Gastrocnemius medialis (tissue), 4 donors: ENCODE results near the gene WNT3A. TPM values are rescaled to one million over a fixed set of nuclear protein-coding genes. Genes with fewer than 3 reads are reported as not detected.
"Not testable (repeated sequence)": the region's sequence is repeated elsewhere in the genome, so short reads cannot be mapped to it uniquely, and the experiment has no call there.

Source experiments
- ATAC-seq, 2 donors: fragments of 150-250 bp; one replicate each; pipeline ENCODE4 v1.9.1; 2016
- DNase-seq, 2 donors: peaks; one replicate each; pipeline ENCODE4 v3.0.0-alpha.2; 2019
- H3K27ac ChIP-seq, 4 donors: fragments of 200-600 bp; sonication (generic); 1 replicate in 1 of 4; 2 replicates in 3 of 4; pipeline ENCODE4 v1.5.1; 2016 to 2018; ENCODE audit warnings: mild to moderate bottlenecking in 2 of 4, moderate library complexity in 1 of 4
- H3K27me3 ChIP-seq, 3 donors: fragments of 200-600 bp; sonication (generic) in 2 of 3; 1 replicate in 1 of 3; 2 replicates in 2 of 3; pipeline versions ENCODE4 v1.5.1 to v1.6.0; 2016 to 2019; ENCODE audit warnings: mild to moderate bottlenecking in 1 of 3, moderate library complexity in 1 of 3
- H3K36me3 ChIP-seq, 2 donors: fragments of 200-600 bp; sonication (generic) in 1 of 2; one replicate each; pipeline ENCODE4 v1.5.1; 2017 to 2018
- H3K4me1 ChIP-seq, 2 donors: fragments of 200-600 bp; sonication (generic) in 1 of 2; one replicate each; pipeline ENCODE4 v1.5.1; 2016 to 2017; ENCODE audit warnings: mild to moderate bottlenecking in 2 of 2
- H3K4me3 ChIP-seq, 4 donors: fragments of 200-600 bp; sonication (generic) in 3 of 4; 1 replicate in 1 of 4; 2 replicates in 3 of 4; pipeline ENCODE4 v1.5.1; 2016 to 2019; ENCODE audit warnings: mild to moderate bottlenecking in 2 of 4
- H3K9me3 ChIP-seq, 3 donors: fragments of 200-600 bp; sonication (generic) in 2 of 3; 1 replicate in 1 of 3; 2 replicates in 2 of 3; pipeline ENCODE4 v1.5.1; 2016 to 2019
- POLR2A ChIP-seq, 2 donors: fragments of 450-650 bp; IDR thresholded peaks; one replicate each; pipeline ENCODE4 v1.6.1; 2017; ENCODE audit warnings: antibody characterized with exemption in 2 of 2, mild to moderate bottlenecking in 2 of 2, moderate library complexity in 2 of 2
- in situ Hi-C, 4 donors: fragments of 200-750 bp; cut with MboI; loops; one replicate each; pipeline versions ENCODE4 v1.15.0 to v1.8.0; 2017; ENCODE audit warnings: low sequenced_read_pairs in 4 of 4
- intact Hi-C: fragments of 100-400 bp; cut with DNase I; formaldehyde crosslinking; loops from one replicate; pipeline ENCODE4 v1.15.1; 2023; ENCODE audit warnings: low total_unique reads
- total RNA-seq, 4 donors: library from RNA; depleted of rRNA; stranded (reverse); fragments of >200 nt; gene quantifications; one replicate each; pipeline versions ENCODE4 v1.1.0 to v1.2.3, GENCODE V29; 2016
- TF ChIP-seq, protein P1 (sequence below), 5 experiments: fragments of 450-650 bp in 3 of 5; fragments of 200-600 bp in 2 of 5; sonication (generic) in 2 of 5; IDR thresholded peaks in 4 of 5; conservative IDR thresholded peaks in 1 of 5; 1 replicate in 4 of 5; 2 replicates in 1 of 5; pipeline ENCODE4 v1.5.1; 2016 to 2019; ENCODE audit warnings: antibody characterized with exemption in 5 of 5, mild to moderate bottlenecking in 3 of 5, moderate library complexity in 3 of 5

WNT3A gene, protein sequence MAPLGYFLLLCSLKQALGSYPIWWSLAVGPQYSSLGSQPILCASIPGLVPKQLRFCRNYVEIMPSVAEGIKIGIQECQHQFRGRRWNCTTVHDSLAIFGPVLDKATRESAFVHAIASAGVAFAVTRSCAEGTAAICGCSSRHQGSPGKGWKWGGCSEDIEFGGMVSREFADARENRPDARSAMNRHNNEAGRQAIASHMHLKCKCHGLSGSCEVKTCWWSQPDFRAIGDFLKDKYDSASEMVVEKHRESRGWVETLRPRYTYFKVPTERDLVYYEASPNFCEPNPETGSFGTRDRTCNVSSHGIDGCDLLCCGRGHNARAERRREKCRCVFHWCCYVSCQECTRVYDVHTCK
- total RNA-seq = not detected

DNA sequence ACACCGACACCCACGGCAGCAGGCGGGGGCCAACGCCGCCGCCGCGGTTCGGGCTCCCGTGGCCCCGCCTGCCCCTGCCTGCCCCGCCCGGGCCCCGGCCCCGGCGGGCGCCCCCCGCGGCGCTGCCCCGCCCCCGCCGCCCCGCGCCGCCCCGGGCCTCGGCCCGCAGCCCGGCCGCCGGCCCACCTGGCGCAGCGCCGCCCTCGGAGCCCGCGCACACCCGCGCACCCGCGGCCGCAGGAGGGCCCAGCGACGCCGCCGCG lies at the start of gene WNT3A:
Gene WNT3A, plus strand, starts transcription at position 213 of the 263 bp plus-strand sequence. CDS start 131 bp downstream, outside the sequence.
- no peak within 1 kb of the TSS for H3K27ac ChIP-seq
- no peak for ATAC-seq
- H3K9me3 ChIP-seq = no peaks in the 10 kb centered on the region
- TF ChIP-seq, protein P1, sequence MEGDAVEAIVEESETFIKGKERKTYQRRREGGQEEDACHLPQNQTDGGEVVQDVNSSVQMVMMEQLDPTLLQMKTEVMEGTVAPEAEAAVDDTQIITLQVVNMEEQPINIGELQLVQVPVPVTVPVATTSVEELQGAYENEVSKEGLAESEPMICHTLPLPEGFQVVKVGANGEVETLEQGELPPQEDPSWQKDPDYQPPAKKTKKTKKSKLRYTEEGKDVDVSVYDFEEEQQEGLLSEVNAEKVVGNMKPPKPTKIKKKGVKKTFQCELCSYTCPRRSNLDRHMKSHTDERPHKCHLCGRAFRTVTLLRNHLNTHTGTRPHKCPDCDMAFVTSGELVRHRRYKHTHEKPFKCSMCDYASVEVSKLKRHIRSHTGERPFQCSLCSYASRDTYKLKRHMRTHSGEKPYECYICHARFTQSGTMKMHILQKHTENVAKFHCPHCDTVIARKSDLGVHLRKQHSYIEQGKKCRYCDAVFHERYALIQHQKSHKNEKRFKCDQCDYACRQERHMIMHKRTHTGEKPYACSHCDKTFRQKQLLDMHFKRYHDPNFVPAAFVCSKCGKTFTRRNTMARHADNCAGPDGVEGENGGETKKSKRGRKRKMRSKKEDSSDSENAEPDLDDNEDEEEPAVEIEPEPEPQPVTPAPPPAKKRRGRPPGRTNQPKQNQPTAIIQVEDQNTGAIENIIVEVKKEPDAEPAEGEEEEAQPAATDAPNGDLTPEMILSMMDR (IDR thresholded peaks at IDR 0.05 in 4 of 5, conservative IDR thresholded peaks at IDR 0.05 in 1 of 5) = no peak
- no peak for TF ChIP-seq POLR2A (IDR thresholded peaks at IDR 0.05)
- H3K4me3 ChIP-seq = no peak within 1 kb of the TSS
- in situ Hi-C loops = no loop called here
- H3K36me3 ChIP-seq = no peaks in the 10 kb centered on the region
- no peaks in the 10 kb centered on the region for H3K4me1 ChIP-seq
- peaks cover 53 to 57% (median 55%) of the 10 kb centered on the region in 3 donors for H3K27me3 ChIP-seq
- intact Hi-C loops = loop anchor here (10.0 kb wide), 1 partner anchor 68 kb away; no protein-coding TSS in a partner anchor
- no peak for DNase-seq

DNA sequence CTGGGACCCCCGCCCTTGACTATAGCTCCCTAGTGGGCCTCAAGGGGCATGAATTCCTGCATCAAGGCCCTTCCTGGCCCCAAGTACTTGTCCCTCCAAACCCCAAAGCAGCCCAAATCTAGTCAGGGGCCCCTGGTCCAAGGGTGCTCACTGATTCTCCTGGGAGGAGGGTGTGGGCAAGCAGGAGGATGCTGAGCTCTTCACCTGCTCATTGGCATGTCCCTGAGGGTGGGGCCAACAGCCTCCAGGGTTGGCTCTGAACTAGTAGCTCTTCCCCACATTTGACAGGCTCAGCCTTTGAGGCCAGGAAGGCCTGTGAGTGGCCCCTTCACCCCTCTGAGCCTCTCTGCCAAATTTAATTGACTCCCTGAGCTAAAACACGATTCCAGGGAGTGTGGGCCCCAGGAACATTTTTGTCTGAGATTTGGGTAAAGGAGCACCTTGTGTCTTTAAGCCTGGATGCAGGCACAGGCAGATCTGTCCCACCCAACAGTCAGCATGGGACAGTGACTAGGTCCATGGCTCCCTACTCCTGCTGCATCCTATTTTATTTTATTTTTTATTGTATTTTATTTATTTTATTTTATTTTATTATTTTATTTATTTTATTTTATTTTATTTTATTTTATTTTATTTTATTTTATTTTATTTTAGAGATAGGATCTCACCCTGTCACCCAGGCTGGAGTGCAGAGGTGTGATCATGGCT lies 48.0 kb upstream of the WNT3A start:
- H3K9me3 ChIP-seq = peaks cover 0 to 8% (median 0%) of the 10 kb centered on the region in 3 donors
- H3K27ac ChIP-seq = no peak overlapping the region
- TF ChIP-seq POLR2A (IDR thresholded peaks at IDR 0.05) = no peak
- TF ChIP-seq, protein P1 (IDR thresholded peaks at IDR 0.05 in 4 of 5, conservative IDR thresholded peaks at IDR 0.05 in 1 of 5) = no peak
- no peak overlapping the region for H3K4me3 ChIP-seq
- in situ Hi-C loops (loop anchor here (5.0 to 25.0 kb wide), 5 partner anchors 184 to 476 kb away; no protein-coding TSS in a partner anchor), intact Hi-C loops (no loop called here)
- no peaks in the 10 kb centered on the region for H3K4me1 ChIP-seq
- ATAC-seq = no peak
- H3K36me3 ChIP-seq = no peaks in the 10 kb centered on the region
- H3K27me3 ChIP-seq = peaks cover 0 to 13% (median 9%) of the 10 kb centered on the region in 3 donors
- no peak for DNase-seq

DNA sequence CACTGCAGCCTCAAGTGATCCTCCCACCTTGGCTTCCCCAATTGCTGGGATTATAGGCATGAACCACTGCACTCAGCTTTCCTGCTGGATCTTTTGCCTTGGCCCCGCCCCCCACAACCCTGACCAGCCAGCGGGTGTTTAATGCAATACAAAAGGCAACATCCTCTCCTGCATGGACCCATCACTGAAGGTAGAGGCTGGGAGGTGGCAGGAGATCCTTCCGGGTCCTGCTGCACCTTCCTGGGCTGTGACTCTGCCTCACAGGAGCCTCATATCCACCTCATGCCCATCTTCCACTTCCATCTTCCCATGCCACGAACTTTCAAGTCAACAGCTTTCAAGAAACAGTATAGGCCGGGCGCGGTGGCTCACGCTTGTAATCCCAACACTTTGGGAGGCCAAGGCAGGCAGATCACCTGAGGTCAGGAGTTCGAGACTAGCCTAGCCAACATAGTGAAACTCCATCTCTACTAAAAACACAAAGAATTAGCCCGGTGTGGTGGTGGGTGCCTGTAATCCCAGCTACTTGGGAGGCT lies 47.4 kb upstream of the WNT3A start:
- no peak overlapping the region for H3K27ac ChIP-seq
- no peaks in the 10 kb centered on the region for H3K36me3 ChIP-seq
- ATAC-seq (no peak), DNase-seq (no peak)
- TF ChIP-seq, protein P1 (IDR thresholded peaks at IDR 0.05 in 4 of 5, conservative IDR thresholded peaks at IDR 0.05 in 1 of 5) = no peak
- TF ChIP-seq POLR2A (IDR thresholded peaks at IDR 0.05) = no peak
- H3K9me3 ChIP-seq = peaks cover 0 to 8% (median 0%) of the 10 kb centered on the region in 3 donors
- peaks cover 0 to 13% (median 9%) of the 10 kb centered on the region in 3 donors for H3K27me3 ChIP-seq
- no peak overlapping the region for H3K4me3 ChIP-seq
- intact Hi-C loops = no loop called here
- in situ Hi-C loops = loop anchor here (5.0 to 25.0 kb wide), 5 partner anchors 185 to 477 kb away; no protein-coding TSS in a partner anchor
- no peaks in the 10 kb centered on the region for H3K4me1 ChIP-seq

DNA sequence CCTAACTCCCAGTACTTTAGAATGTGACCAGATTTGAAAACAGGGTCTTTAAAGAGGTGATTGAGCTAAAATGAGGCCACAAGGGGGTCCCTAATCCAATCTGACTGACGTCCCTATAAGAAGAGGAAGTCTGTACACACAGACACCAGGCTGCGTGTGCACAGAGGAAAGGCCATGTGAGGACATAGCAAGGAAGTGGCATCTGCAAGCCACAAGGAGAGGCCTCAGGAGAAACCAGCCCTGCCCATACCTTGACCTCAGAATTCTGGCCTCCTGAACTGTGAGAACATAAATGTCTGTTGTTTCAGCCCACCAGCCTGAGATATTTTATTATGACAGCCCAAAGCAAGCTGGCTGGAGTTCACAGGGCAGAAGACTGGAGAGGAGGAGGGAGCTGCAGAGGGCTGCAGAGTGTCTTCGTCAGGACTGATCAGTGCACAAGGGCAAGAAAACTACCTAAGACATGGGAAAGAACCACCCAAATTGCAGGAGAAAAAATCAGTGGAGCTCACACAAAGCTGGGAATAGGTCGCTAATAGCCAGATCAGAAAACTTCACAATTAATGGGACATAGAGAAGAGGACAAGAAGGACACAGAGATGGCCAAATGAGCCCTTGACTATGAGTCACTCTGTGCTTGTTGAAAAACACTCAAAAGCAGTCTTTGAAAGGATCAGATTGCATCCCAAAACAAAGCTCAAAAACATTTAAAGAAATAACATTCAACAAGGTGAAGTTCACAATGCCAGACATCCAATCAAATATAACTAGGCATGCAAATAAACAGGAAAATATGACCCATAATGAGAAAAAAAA lies 44.9 kb upstream of the WNT3A start:
- Histone ChIP-seq H3K4me1 (no peaks in the 10 kb centered on the region), H3K9me3 (no peaks in the 10 kb centered on the region), H3K4me3 (no peak overlapping the region), H3K36me3 (no peaks in the 10 kb centered on the region), H3K27me3 (no peaks in the 10 kb centered on the region), H3K27ac (no peak overlapping the region)
- ATAC-seq (no peak), DNase-seq (no peak)
- TF ChIP-seq, protein P1 (IDR thresholded peaks at IDR 0.05 in 4 of 5, conservative IDR thresholded peaks at IDR 0.05 in 1 of 5) = no peak
- no peak for TF ChIP-seq POLR2A (IDR thresholded peaks at IDR 0.05)
- in situ Hi-C loops (loop anchor here in 2 of 4 donors (25.0 kb wide), 1 partner anchor 475 kb away; no protein-coding TSS in a partner anchor), intact Hi-C loops (no loop called here)

DNA sequence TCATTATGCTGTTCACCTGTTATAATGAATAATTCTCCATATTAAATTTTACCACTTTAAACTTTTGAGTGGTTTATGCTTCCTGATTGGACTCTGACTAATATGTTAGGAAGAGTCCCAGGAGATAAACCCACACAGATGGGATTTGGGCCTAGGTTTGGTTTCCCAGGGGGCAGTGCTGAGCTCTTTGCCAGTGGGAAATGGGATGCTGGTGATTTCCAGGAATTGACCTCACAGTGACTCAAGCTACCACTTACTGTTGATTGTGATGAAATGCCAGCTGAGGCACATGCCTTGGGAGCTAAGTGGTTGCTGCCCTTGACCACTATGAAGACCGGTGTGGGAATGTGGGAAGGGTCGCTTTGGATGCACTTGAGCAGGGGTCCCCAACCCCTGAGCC lies 40.1 kb upstream of the WNT3A start:
- H3K27me3 ChIP-seq, DNase-seq, intact Hi-C loops, H3K9me3 ChIP-seq, ATAC-seq, H3K4me1 ChIP-seq, H3K36me3 ChIP-seq, H3K27ac ChIP-seq, H3K4me3 ChIP-seq: not testable (repeated sequence)
- in situ Hi-C loops = loop anchor here in 2 of 4 donors (25.0 kb wide), 1 partner anchor 479 kb away; no protein-coding TSS in a partner anchor

DNA sequence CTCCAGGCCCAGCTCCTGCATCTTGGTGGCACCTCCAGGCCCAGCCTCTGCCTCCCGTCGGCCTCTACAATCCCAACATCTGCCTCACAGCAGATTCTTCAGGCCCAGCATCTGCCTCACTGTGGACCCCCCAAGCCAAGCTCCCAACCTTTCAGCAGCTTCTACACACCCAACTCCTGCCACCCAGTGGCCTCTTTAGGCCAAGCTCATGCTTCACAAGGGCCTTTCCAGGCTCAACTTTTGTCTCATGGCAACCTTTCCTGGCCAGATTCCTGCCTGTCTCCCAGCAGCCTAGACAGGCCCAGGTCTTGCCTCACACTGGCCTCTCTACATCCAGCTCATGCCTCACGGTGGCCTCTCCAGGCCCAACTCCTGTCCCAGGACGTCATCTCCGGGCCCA lies 39.0 kb upstream of the WNT3A start:
- H3K9me3 ChIP-seq, H3K36me3 ChIP-seq, intact Hi-C loops, DNase-seq, H3K27ac ChIP-seq, H3K27me3 ChIP-seq, H3K4me1 ChIP-seq, H3K4me3 ChIP-seq, ATAC-seq: not testable (repeated sequence)
- in situ Hi-C loops = loop anchor here in 2 of 4 donors (25.0 kb wide), 1 partner anchor 481 kb away; no protein-coding TSS in a partner anchor
